CD8-positive, alpha-beta memory T cell (primary cell): ENCODE results near the gene COX7A2. TPM values are rescaled to one million over a fixed set of nuclear protein-coding genes. Genes with fewer than 3 reads are reported as not detected.

Source experiments
- CTCF ChIA-PET: fragments of 350-600 bp; sonication (Branson Sonifier 250); formaldehyde crosslinking; loops from one replicate; lab custom pipeline; 2021; ENCODE audit warnings: antibody characterized with exemption; lab: Charles Lee
- POLR2A ChIA-PET: fragments of 350-600 bp; sonication (Branson Sonifier 250); formaldehyde crosslinking; loops from one replicate; lab custom pipeline; 2021; ENCODE audit warnings: antibody characterized with exemption; lab: Charles Lee
- DNase-seq, 5 donors: peaks; one replicate each; pipeline versions ENCODE4 v3.0.0 to v3.0.0-alpha.2; 2020 to 2022; ENCODE audit warnings: mixed read lengths in 1 of 5
- H3K27ac ChIP-seq: one replicate; pipeline ENCODE4 v1.7.0; 2013; ENCODE audit warnings: low read depth, mild to moderate bottlenecking, low read length, moderate library complexity
- H3K27me3 ChIP-seq: 2 replicates; pipeline ENCODE4 v1.7.0; 2013; ENCODE audit warnings: low read length, mild to moderate bottlenecking; ENCODE audit not compliant: insufficient read depth, poor library complexity, severe bottlenecking
- H3K36me3 ChIP-seq: 2 replicates; pipeline ENCODE4 v1.7.0; 2013; ENCODE audit warnings: mild to moderate bottlenecking, low read length, moderate library complexity; ENCODE audit not compliant: insufficient read depth
- H3K4me1 ChIP-seq: 2 replicates; pipeline ENCODE4 v1.7.0; 2013; ENCODE audit warnings: mild to moderate bottlenecking, low read length, moderate library complexity; ENCODE audit not compliant: insufficient read depth
- H3K4me3 ChIP-seq: 2 replicates; pipeline ENCODE4 v1.7.0; 2013; ENCODE audit warnings: mild to moderate bottlenecking, low read length
- H3K9me3 ChIP-seq: 2 replicates; pipeline ENCODE4 v1.7.0; 2013; ENCODE audit warnings: mild to moderate bottlenecking, low read length
- H3K27ac Mint-ChIP-seq, 8 donors: one replicate each; pipeline ENCODE4 v1.8.0; 2020 to 2021; ENCODE audit warnings: mixed read lengths in 8 of 8, mild to moderate bottlenecking in 6 of 8, inconsistent platforms in 3 of 8, moderate library complexity in 3 of 8
- H3K27me3 Mint-ChIP-seq, 2 donors: one replicate each; pipeline ENCODE4 v1.8.0; 2020 to 2021; ENCODE audit warnings: mixed read lengths in 2 of 2, mild to moderate bottlenecking in 1 of 2, moderate library complexity in 1 of 2
- H3K36me3 Mint-ChIP-seq, 3 donors: one replicate each; pipeline ENCODE4 v1.8.0; 2020 to 2021; ENCODE audit warnings: mixed read lengths in 3 of 3, inconsistent platforms in 1 of 3, mild to moderate bottlenecking in 1 of 3
- H3K4me1 Mint-ChIP-seq, 3 donors: one replicate each; pipeline ENCODE4 v1.8.0; 2020 to 2021; ENCODE audit warnings: mixed read lengths in 3 of 3, inconsistent platforms in 1 of 3, mild to moderate bottlenecking in 1 of 3
- H3K4me3 Mint-ChIP-seq, 7 donors: one replicate each; pipeline ENCODE4 v1.8.0; 2020 to 2021; ENCODE audit warnings: mixed read lengths in 7 of 7, mild to moderate bottlenecking in 6 of 7, moderate library complexity in 4 of 7, inconsistent platforms in 2 of 7
- H3K9me3 Mint-ChIP-seq, 5 donors: one replicate each; pipeline ENCODE4 v1.8.0; 2020 to 2022; ENCODE audit warnings: mixed read lengths in 5 of 5, mild to moderate bottlenecking in 3 of 5, moderate library complexity in 2 of 5, inconsistent platforms in 1 of 5
- polyA plus RNA-seq: library from polyadenylated mRNA; unstranded; fragments of 300-500 nt; fragmentation: Illumina TruSeq; gene quantifications from one replicate; pipeline ENCODE4 v1.2.3, GENCODE V29; 2021
- total RNA-seq, 2 experiments: library from RNA; stranded (reverse); gene quantifications; one replicate each; pipeline ENCODE4 v1.2.3, GENCODE V29; 2021

The COX7A2 gene
- total and polyA plus RNA-seq, 3 experiments from 2014 or later, result 504 to 853 (median 527) TPM

DNA sequence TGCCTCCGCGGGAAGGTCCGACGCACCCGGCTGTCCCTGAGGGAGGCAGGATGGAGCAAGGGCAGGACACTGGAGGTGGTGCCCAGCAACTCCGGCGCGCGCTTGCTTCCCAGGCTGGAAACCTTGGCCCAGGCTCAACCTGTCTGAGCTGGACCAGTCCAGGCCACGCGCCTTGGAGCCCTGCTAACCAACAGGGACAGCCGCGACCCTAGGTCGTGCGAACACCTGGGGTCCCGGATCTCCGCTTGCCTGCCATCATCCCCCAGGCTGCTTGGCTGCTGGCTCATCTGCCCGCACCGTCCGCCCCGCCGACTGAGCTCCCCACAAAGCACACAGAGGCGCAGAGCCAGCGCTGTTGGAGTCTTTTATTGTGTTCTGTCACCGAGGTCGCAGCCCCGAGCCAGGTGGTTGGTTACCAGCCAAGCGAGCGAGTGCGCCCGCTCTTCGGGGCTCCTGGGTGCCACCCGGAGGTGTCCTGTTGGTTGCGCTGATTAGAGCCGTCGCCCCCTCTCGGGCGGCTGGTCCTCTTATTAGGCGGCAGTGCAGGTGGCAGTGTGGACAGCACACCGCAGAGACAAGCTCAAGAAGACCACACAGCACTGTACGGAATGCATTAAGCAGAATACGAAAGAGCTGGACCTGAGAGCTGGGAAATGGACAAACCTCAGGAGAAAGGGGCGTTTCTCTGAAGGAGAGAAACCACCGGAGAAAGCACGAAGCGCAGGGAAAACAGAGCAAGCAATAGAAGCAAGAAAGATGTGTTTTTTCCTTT, 41.5 kb downstream of the COX7A2 start:
- ChIA-PET POLR2A (no interaction called here), CTCF (interaction anchor here (1.2 kb wide), 2 partner anchors 8 to 1469 kb away, joined by 4 to 5 read pairs; no protein-coding TSS in a partner anchor)
- peak overlapping the region in 5 of 7 donors; percentile 22 to 50 (median 44) for H3K4me3 Mint-ChIP-seq
- no peak for DNase-seq
- H3K36me3 Mint-ChIP-seq, result no peaks in the 10 kb centered on the region
- peaks cover 27% of the 10 kb centered on the region for H3K4me1 ChIP-seq
- peaks cover 36% of the 10 kb centered on the region for H3K27me3 ChIP-seq
- no peaks in the 10 kb centered on the region for H3K9me3 Mint-ChIP-seq
- H3K27ac Mint-ChIP-seq, result peak overlapping the region in 1 of 8 donors; percentile 43
- peaks cover 36 to 46% (median 38%) of the 10 kb centered on the region in 3 donors for H3K4me1 Mint-ChIP-seq
- peaks cover 40 to 82% of the 10 kb centered on the region in 2 donors for H3K27me3 Mint-ChIP-seq
- no peaks in the 10 kb centered on the region for H3K36me3 ChIP-seq
- H3K9me3 ChIP-seq, result no peaks in the 10 kb centered on the region
- no peak overlapping the region for H3K4me3 ChIP-seq
- no peak overlapping the region for H3K27ac ChIP-seq

DNA sequence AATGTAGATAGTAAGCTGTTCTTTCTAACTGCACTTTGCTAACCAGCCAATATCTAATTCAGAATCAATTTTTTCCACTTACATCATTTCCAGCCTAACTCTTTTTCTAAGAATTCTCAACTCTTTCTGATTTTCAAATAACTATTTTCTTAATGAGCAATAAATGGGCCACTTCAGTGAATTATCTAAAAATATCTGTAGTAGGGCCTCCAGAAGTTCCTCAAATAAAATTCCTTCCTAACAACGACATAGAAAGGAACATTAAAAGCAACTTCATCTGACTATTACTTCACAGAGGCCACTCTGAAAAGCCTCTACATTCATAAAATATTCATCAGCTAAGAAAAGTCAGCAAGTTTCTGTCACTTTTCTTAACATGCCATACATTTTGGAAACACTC, 42.6 kb downstream of the COX7A2 start:
- Mint-ChIP-seq H3K4me1 (peaks cover 26 to 35% (median 30%) of the 10 kb centered on the region in 3 donors), H3K4me3 (no peak overlapping the region), H3K27me3 (peaks cover 29 to 78% of the 10 kb centered on the region in 2 donors), H3K36me3 (no peaks in the 10 kb centered on the region), H3K9me3 (no peaks in the 10 kb centered on the region), H3K27ac (no peak overlapping the region)
- POLR2A ChIA-PET, result no interaction called here
- Histone ChIP-seq H3K9me3 (no peaks in the 10 kb centered on the region), H3K36me3 (no peaks in the 10 kb centered on the region), H3K27ac (no peak overlapping the region), H3K4me3 (no peak overlapping the region), H3K4me1 (peaks cover 16% of the 10 kb centered on the region), H3K27me3 (peaks cover 31% of the 10 kb centered on the region)
- DNase-seq, result no peak
- CTCF ChIA-PET, result interaction anchor here (0.7 to 1.3 kb wide), 2 partner anchors 9 to 11 kb away, joined by 3 to 4 read pairs; no protein-coding TSS in a partner anchor

DNA sequence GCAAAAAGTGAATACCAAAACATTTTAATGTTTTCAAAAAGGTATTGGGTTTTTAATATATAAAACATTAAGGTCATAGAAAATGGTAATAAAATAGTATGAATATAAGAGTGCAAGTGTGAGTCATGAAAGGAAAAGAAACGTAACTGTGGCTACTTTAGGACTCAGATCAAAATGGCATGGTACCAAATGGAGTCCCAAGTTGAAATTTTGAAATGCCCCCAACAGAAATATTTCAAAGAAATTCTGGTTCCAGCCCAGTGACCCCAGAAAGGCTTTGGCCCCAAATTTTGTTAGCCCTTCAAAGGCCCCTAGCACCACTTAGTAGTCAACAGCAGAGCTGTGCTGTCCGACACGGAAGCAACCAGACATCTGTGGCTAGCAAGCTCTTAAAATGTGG, 43.7 kb downstream of the COX7A2 start:
- Mint-ChIP-seq H3K27me3 (peaks cover 25 to 71% of the 10 kb centered on the region in 2 donors), H3K36me3 (no peaks in the 10 kb centered on the region), H3K27ac (no peak overlapping the region), H3K4me3 (no peak overlapping the region), H3K9me3 (no peaks in the 10 kb centered on the region), H3K4me1 (peaks cover 14 to 24% (median 18%) of the 10 kb centered on the region in 3 donors)
- Histone ChIP-seq H3K9me3 (no peaks in the 10 kb centered on the region), H3K4me1 (peaks cover 7% of the 10 kb centered on the region), H3K27me3 (peaks cover 20% of the 10 kb centered on the region), H3K27ac (no peak overlapping the region), H3K4me3 (no peak overlapping the region), H3K36me3 (no peaks in the 10 kb centered on the region)
- ChIA-PET CTCF (interaction anchor here (1.3 to 2.5 kb wide), 2 partner anchors 9 to 12 kb away, joined by 4 to 8 read pairs; no protein-coding TSS in a partner anchor), POLR2A (no interaction called here)
- DNase-seq, result no peak

DNA sequence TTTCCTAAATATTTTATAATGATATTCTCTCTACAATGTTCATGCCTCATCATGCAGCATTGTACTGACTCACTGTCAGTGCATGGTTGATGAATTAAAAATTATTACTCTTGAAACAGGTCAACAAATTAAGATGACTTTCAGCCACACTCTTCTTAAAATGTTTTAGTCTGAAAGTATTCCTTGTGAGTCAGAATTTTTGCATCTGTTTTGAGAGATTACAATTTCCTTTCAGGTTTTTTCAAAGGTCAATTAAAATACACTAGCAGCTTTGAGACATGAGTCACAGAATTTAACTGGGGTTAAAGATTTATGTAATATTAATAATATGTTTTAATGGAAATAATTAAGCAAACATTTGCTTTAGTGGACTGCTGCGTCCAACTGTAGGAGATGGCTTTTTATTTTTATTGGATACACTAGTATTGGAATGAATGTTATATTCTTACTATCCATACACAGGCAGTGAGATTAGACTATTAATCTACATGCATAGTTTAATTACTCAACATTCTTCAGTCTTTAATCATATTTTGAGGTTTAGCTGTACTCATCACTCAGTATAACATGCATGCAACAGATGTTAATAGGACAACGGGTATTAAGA, 47.4 kb downstream of the COX7A2 start:
- Histone ChIP-seq H3K27me3 (peaks cover 3% of the 10 kb centered on the region), H3K9me3 (no peaks in the 10 kb centered on the region), H3K36me3 (no peaks in the 10 kb centered on the region), H3K4me3 (no peak overlapping the region), H3K27ac (no peak overlapping the region), H3K4me1 (no peaks in the 10 kb centered on the region)
- no peaks in the 10 kb centered on the region for H3K4me1 Mint-ChIP-seq
- no peak for DNase-seq
- no peak overlapping the region for H3K27ac Mint-ChIP-seq
- ChIA-PET POLR2A (no interaction called here), CTCF (no interaction called here)
- no peaks in the 10 kb centered on the region for H3K9me3 Mint-ChIP-seq
- no peak overlapping the region for H3K4me3 Mint-ChIP-seq
- H3K36me3 Mint-ChIP-seq, result no peaks in the 10 kb centered on the region
- H3K27me3 Mint-ChIP-seq, result peaks cover 13 to 38% of the 10 kb centered on the region in 2 donors

DNA sequence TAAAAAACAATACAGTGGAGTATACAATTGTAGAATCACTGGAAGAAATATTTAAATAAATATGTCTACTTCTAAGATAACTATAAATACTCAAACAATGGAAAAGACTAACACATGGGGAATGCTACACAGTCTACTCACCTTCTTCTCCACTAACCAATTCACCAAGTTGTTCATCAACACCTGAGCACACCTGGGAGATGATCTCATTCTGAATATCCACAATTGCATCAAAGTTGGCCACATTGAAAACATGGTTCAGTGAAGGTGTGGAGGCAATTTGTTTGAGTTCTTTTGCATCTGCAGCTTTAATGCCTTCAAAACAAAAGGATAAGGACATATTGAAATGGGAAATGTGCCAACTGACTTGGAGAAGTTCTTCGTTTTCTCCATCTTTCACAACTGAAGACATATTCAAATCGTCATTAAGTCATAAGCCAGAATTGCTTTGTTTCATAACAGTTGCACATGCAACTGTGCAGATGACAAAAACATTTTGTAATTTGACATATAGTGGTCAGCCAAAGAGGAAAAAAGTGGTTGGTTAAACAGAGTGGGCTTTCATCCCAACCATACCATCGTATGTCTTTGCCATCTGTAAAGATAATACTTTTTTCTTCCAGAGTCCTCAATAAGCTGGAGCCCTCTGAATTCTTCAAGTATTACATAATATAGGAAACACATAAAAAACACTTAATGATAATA, 55.2 kb downstream of the COX7A2 start:
- H3K4me3 ChIP-seq, result no peak overlapping the region
- H3K4me1 ChIP-seq, result no peaks in the 10 kb centered on the region
- H3K27me3 ChIP-seq, result no peaks in the 10 kb centered on the region
- no peaks in the 10 kb centered on the region for H3K9me3 ChIP-seq
- ChIA-PET POLR2A (no interaction called here), CTCF (no interaction called here)
- Mint-ChIP-seq H3K9me3 (peaks cover 0 to 8% (median 4%) of the 10 kb centered on the region in 5 donors), H3K27ac (no peak overlapping the region), H3K4me3 (no peak overlapping the region), H3K27me3 (peaks cover 0 to 19% of the 10 kb centered on the region in 2 donors), H3K36me3 (no peaks in the 10 kb centered on the region), H3K4me1 (no peaks in the 10 kb centered on the region)
- no peak overlapping the region for H3K27ac ChIP-seq
- DNase-seq, result no peak
- H3K36me3 ChIP-seq, result no peaks in the 10 kb centered on the region

Other genes with a start within 250 kb of the COX7A2 start
- not detected for gene COL12A1, start 37.7 kb downstream of the COX7A2 start, total RNA-seq
- gene COL12A1, start 37.7 kb downstream of the COX7A2 start, polyA plus RNA-seq, result not detected
- 10 to 100 TPM; 54.8 to 61.8 TPM for gene TMEM30A, start 41.0 kb upstream of the COX7A2 start, total RNA-seq
- 56.3 TPM for gene TMEM30A, start 41.0 kb upstream of the COX7A2 start, polyA plus RNA-seq
- gene FILIP1, start 250.0 kb upstream of the COX7A2 start, total RNA-seq, result not detected
- not detected for gene FILIP1, start 250.0 kb upstream of the COX7A2 start, polyA plus RNA-seq